Adipocyte (in vitro differentiated cells): ENCODE measurements around the gene SAFB.

Source experiments
- DNase-seq: peaks from one replicate; pipeline ENCODE4 v3.0.0-alpha.2; 2015; ENCODE audit warnings: low read depth
- H3K27me3 ChIP-seq: replicated peaks from 2 replicates; pipeline ENCODE4 v1.7.0; 2013; ENCODE audit warnings: mild to moderate bottlenecking, low read length, moderate library complexity; ENCODE audit not compliant: control insufficient read depth, insufficient read depth
- H3K36me3 ChIP-seq: 2 replicates; pipeline ENCODE4 v1.7.0; 2013; ENCODE audit warnings: low read length, mild to moderate bottlenecking, moderate library complexity; ENCODE audit not compliant: control insufficient read depth, insufficient read depth, severe bottlenecking
- H3K4me1 ChIP-seq: 2 replicates; pipeline ENCODE4 v1.7.0; 2013; ENCODE audit warnings: mild to moderate bottlenecking, low read length, moderate library complexity; ENCODE audit not compliant: control insufficient read depth, insufficient read depth
- H3K4me3 ChIP-seq: 2 replicates; pipeline ENCODE4 v1.7.0; 2013; ENCODE audit warnings: mild to moderate bottlenecking, low read length, moderate library complexity
- H3K9ac ChIP-seq: 2 replicates; pipeline ENCODE4 v1.7.0; 2013; ENCODE audit warnings: mild to moderate bottlenecking, low read length, moderate library complexity
- H3K9me3 ChIP-seq: 2 replicates; pipeline ENCODE4 v1.7.0; 2013; ENCODE audit warnings: mild to moderate bottlenecking, low read length, moderate library complexity; ENCODE audit not compliant: control insufficient read depth

The SAFB gene

DNA sequence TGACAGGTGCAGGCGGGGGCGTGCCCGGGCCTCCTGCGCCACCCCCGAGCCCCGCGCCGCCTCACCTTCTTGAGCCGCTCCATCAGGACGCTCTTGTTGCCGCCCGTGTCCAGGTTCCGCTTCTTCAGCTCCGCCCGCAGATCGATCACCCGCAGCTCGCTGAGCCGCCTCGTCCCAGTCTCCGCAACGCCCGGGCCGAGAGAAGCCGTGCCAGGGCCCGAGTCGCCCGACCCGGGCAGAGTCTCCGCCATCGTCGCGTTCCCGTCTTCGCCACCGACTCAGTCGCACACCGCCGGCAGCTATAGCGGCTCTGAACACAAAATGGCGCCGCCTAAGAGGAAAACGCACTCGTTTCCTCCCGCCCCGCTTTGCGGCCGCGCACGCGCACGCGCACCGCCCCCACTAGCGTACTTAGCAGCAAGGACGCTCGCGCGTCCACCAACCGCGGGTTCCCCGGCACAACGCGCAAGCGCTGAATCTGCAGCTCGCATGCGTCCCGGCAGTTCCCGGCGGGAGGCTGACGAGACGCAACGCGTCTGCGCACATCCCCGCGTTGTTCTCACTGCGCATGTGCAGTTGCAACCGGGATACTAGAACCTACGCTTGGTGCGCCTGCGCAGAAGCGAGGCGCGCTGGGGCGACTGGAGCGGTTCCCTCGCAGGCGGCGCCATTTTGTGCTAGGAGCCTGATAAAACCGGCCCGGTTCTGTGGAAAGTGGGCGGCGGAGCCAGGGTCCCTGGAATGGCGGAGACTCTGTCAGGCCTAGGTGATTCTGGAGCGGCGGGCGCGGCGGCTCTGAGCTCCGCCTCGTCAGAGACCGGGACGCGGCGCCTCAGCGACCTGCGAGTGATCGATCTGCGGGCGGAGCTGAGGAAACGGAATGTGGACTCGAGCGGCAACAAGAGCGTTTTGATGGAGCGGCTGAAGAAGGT lies at the start of gene SAFB, which contains the start of gene SAFB2:
SAFB (plus strand) TSS at position 619 of the 932 bp plus-strand sequence; CDS start at position 742, 123 bp downstream.
SAFB2 (minus strand) TSS at position 312 of the 932 bp plus-strand sequence; CDS start at position 251, 61 bp downstream.
- DNase-seq, result peak; percentile 100
- peaks cover 44% of the 10 kb centered on the region for H3K4me1 ChIP-seq
- peak within 1 kb of the TSS; percentile 98 for H3K4me3 ChIP-seq
- peaks cover 51% of the 10 kb centered on the region for H3K36me3 ChIP-seq
- no peaks in the 10 kb centered on the region for H3K9me3 ChIP-seq
- H3K27me3 ChIP-seq, result no peaks in the 10 kb centered on the region
- peak within 1 kb of the TSS; percentile 98 for H3K9ac ChIP-seq

DNA sequence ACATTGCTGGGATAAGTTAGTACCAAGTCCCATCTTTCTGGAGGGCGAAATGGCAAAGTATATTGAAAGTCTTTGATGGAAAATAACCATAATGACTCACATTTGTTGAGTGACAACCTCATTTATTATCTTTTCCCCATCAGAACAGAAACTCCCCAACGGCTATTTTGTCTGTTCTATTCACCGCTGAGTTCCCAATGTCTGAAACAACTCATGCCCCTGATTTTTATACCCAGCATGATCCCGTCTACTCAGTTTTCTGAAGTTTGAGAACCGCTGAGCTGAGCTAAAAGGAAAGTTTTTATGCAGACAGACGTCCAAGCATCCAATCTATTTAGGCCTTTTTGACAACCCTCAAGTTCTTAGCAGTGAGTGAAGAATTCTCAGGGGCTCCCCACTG lies 47.3 kb upstream of the SAFB start:
- Histone ChIP-seq H3K9ac (no peak overlapping the region), H3K4me1 (peaks cover 9% of the 10 kb centered on the region), H3K4me3 (no peak overlapping the region), H3K36me3 (no peaks in the 10 kb centered on the region), H3K27me3 (no peaks in the 10 kb centered on the region), H3K9me3 (no peaks in the 10 kb centered on the region)
- DNase-seq, result no peak

DNA sequence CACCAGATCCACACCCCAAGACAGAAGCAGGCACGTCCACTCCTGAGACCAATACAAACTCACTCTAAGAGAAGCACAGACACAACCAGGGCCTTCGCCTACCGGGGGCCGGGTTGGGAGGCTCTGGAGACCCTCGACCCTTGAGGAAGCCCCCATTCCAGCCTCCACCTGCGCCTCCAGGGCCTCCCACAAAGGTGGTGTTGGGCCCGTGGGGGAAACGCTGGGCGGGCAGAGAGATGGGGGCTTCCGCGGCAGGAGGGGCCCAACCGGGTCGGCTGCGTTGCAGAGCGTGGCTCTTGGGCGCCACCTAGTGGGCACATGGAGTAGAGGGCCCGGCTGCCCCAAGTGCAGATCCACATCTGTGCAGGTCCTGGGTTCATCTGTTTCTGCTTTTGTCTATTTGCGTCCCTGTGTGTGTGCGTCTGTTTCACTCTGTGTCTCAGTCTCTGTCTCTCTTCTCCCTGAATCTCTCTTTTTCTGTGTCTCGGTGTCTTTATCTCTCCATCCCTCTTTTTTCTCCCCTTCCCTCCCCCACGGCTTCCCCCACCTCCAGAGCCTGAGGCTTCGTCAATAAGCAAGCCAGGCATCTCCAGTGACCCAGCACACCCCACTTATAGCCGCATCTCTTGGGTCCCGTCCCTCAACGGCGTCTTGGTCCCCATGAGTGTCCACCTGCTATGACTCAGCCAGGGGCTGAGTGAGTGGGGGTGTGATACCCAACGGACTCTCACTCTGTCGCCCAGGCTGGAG lies 44.6 kb upstream of the SAFB start:
- Histone ChIP-seq H3K36me3 (no peaks in the 10 kb centered on the region), H3K9me3 (no peaks in the 10 kb centered on the region), H3K9ac (peak overlapping the region; percentile 51), H3K4me3 (no peak overlapping the region), H3K4me1 (peaks cover 11% of the 10 kb centered on the region), H3K27me3 (no peaks in the 10 kb centered on the region)
- peak; percentile 80 for DNase-seq

DNA sequence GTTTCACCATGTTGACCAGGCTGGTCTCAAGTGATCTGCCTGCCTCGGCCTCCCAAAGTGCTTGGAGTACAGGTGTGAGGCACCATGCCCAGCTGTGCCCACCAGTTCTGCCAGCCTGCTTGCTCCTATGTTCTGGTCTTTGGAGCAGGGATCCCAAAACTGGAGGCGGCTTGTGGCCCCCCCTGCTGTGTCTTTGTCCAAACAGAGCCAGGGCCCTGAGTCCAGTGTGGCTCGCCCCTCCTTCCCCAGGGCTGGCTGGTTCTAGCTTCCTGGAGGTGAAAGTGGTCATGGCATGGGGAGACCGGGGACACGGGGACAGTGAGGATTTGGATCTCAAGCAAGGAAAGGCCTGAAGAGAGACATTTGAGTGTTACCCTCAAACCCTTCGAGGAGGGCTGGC lies 43.6 kb upstream of the SAFB start:
- H3K4me1 ChIP-seq, result peaks cover 18% of the 10 kb centered on the region
- H3K9ac ChIP-seq, result no peak overlapping the region
- H3K36me3 ChIP-seq, result no peaks in the 10 kb centered on the region
- H3K9me3 ChIP-seq, result no peaks in the 10 kb centered on the region
- H3K4me3 ChIP-seq, result no peak overlapping the region
- H3K27me3 ChIP-seq, result no peaks in the 10 kb centered on the region
- no peak for DNase-seq

DNA sequence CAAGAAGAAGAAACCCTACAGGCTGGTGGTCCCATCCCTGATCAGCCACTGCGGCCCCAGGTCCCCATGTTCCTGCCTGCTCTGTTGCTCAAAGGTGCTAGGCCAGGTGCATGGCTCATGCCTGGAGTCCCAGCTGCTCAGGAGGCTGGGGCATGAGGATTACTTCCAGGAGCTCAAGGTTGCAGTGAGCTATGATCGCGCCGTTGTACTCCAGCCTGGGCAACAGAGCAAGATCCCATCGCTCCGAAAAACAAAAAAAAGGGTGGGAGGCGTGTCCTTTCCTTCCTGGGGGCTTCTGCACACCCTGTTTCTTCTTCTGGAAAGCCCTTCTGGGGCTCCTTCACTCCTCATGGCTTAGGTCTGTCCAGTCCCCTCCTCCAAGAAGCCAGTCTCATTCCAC lies 43.2 kb upstream of the SAFB start:
- no peak overlapping the region for H3K9ac ChIP-seq
- H3K36me3 ChIP-seq, result no peaks in the 10 kb centered on the region
- H3K9me3 ChIP-seq, result no peaks in the 10 kb centered on the region
- no peak overlapping the region for H3K4me3 ChIP-seq
- DNase-seq, result no peak
- H3K27me3 ChIP-seq, result no peaks in the 10 kb centered on the region
- peaks cover 18% of the 10 kb centered on the region for H3K4me1 ChIP-seq

DNA sequence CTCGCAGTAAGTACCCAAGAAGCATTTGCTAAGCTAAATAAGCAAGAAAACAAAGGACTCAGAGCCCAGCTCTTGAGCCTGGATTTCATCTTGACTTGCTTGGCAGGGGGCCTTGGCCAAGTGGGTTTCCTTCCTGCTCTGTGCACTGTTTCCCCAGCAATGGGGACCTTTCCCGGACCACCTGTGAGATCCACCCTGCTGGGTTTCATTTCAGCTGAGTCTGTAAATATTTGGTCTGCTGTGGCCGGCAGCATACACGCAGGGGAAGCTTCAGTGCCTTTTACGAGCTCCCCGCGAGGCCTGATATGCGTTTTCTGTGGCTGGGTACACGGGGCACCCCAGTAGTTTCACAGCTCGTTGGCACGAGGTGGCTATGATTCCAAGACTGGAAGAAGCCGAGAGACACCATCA lies 42.7 kb upstream of the SAFB start:
- Histone ChIP-seq H3K27me3 (no peaks in the 10 kb centered on the region), H3K36me3 (no peaks in the 10 kb centered on the region), H3K9me3 (no peaks in the 10 kb centered on the region), H3K9ac (no peak overlapping the region), H3K4me1 (peaks cover 19% of the 10 kb centered on the region), H3K4me3 (no peak overlapping the region)
- no peak for DNase-seq

DNA sequence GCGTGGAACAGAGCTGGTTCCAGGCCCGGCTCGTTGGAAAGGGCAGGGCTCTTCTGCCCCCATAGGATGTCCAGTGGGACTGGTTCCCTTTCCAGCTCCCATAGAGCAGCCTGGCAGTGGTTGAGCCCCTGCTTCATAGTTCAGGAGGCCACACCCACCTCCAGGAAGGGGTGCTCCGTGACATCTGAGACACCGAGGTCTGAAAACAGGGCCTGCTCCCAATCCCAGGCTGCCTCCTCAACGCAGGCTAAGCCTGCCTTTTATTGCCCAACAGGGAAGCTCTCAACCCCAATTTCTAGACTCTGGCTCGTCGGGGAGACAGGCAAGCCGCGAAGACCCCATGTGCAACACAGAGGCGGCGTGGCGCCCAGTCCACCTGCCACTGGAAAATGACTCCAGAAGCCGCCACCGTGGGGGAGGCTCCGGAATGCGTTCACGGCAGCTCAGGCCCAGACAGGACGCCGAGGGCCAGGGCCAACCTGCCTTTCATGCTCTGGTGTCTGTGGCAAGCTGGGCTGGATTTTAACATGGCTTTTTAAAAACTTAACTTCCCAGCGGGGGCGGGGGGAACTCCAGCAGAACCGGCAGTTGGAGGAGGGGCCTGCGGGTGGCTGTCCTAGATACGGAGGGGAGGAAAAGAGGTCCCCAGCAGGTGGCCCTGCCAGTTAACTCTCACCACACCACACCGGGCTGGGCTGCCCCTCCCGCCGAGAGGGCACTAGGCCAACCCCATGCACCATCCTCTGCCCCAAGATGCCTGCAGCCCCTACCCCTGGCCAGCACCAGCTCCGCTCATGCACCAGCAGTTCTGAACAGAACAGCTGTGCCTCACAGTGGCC lies 37.2 kb upstream of the SAFB start:
- DNase-seq, result no peak
- Histone ChIP-seq H3K4me1 (peaks cover 31% of the 10 kb centered on the region), H3K27me3 (no peaks in the 10 kb centered on the region), H3K9me3 (no peaks in the 10 kb centered on the region), H3K36me3 (peaks cover 46% of the 10 kb centered on the region), H3K9ac (peak overlapping the region; percentile 29), H3K4me3 (no peak overlapping the region)

DNA sequence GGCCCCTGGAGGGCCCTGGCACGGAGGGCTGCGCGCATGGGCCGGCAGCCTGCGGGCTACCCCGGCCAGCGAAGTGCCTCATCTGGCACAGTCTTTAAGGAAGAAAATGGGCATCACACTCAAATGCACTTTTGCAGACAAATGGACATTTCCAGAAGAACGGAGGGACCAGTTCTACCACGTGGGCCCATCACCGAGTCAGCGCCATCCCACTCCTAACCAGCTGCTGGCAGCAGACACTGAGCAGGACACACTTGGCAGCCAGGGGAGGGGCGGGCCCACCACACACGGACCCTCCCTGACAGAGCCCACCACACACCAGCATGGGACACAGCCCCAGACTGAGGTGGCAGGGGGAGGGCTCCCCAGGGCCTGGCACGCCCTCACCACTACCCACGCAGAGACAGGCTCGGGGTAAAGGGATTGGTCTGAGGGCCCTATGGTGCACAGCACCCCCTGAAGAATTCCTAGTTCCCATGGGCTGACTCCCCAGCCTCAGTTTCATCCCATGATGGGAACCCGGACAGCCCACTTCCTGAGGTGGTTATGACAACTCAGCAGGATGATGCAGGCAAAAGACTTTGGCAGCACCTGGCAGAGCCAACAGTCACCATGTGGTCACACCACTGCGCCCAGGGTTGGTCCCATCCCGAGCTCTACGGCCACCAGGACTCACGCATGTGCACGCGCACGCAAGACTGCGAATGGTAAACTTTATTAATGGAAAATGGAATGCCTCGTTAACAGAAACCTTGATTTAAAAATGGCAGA lies 36.4 kb upstream of the SAFB start:
- Histone ChIP-seq H3K36me3 (peaks cover 52% of the 10 kb centered on the region), H3K4me3 (no peak overlapping the region), H3K9me3 (no peaks in the 10 kb centered on the region), H3K9ac (peak overlapping the region; percentile 29), H3K4me1 (peaks cover 31% of the 10 kb centered on the region), H3K27me3 (no peaks in the 10 kb centered on the region)
- no peak for DNase-seq

DNA sequence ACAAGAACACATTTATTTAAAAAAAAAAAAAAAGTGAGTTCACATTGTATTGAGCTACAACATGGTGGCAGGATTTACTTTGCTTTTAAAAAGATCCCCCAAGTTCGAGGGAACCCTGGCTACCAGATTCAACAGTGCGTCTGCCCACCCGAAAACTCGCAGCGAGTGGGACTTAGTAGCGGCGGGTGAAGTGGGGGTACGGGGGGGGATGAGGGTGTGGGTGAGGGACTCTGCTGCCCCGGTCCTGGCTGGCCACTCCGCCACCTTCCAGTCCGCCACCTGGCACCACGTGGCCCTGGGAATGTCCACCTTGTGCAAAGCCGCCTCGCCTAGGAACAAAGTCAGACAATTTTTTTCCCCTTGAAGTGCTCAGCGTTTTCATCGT lies 35.8 kb upstream of the SAFB start:
- Histone ChIP-seq H3K27me3 (no peaks in the 10 kb centered on the region), H3K36me3 (peaks cover 58% of the 10 kb centered on the region), H3K9ac (no peak overlapping the region), H3K9me3 (no peaks in the 10 kb centered on the region), H3K4me1 (peaks cover 31% of the 10 kb centered on the region), H3K4me3 (no peak overlapping the region)
- DNase-seq, result no peak

DNA sequence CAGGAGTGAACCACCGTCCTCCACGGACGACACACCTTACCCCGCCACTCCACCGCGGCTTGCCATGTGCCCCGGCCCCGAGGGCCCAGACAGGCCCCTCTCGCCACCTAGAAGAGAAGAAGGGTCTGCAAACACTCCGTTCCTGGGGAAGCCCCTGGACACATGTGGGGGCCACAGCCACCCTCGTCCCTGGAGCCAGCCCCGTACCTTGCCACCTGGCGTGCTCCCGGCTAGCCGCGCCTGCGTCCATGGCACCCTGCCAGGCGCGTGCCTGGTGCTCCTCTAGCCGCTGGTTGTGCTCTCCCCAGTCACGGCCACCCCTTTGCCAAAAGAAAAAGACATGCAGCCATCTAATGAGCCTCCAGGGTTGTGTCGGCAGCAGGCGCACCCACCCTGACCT lies 35.2 kb upstream of the SAFB start:
- Histone ChIP-seq H3K9me3 (no peaks in the 10 kb centered on the region), H3K36me3 (peaks cover 64% of the 10 kb centered on the region), H3K4me3 (no peak overlapping the region)

More for the DNA sequence above, 35.2 kb upstream of the SAFB start:
- no peaks in the 10 kb centered on the region for H3K27me3 ChIP-seq
- H3K4me1 ChIP-seq, result peaks cover 26% of the 10 kb centered on the region
- H3K9ac ChIP-seq, result no peak overlapping the region
- no peak for DNase-seq
